Tibial nerve (tissue), 3 donors: ENCODE data around the gene NELFA.

Source experiments
- CTCF ChIP-seq, 5 experiments: fragments of 200-600 bp in 3 of 5; fragments of 450-650 bp in 2 of 5; sonication (generic) in 3 of 5; IDR thresholded peaks; one replicate each; pipeline ENCODE4 v1.5.1; 2016 to 2019; ENCODE audit warnings: antibody characterized with exemption in 5 of 5, mild to moderate bottlenecking in 3 of 5, moderate library complexity in 2 of 5
- POLR2A ChIP-seq, 2 donors: fragments of 450-650 bp; IDR thresholded peaks; one replicate each; pipeline ENCODE4 v1.6.1; 2017; ENCODE audit warnings: antibody characterized with exemption in 2 of 2, mild to moderate bottlenecking in 2 of 2, moderate library complexity in 2 of 2

- TF ChIP-seq CTCF (IDR thresholded peaks at IDR 0.05) (no peak), POLR2A (IDR thresholded peaks at IDR 0.05) (no peak)
These were observed 45.4 kb upstream of the NELFA start for GRCh38 chr4:2054217-2054616.
